Measurements from ENCODE around the gene GTSE1.

DNA sequence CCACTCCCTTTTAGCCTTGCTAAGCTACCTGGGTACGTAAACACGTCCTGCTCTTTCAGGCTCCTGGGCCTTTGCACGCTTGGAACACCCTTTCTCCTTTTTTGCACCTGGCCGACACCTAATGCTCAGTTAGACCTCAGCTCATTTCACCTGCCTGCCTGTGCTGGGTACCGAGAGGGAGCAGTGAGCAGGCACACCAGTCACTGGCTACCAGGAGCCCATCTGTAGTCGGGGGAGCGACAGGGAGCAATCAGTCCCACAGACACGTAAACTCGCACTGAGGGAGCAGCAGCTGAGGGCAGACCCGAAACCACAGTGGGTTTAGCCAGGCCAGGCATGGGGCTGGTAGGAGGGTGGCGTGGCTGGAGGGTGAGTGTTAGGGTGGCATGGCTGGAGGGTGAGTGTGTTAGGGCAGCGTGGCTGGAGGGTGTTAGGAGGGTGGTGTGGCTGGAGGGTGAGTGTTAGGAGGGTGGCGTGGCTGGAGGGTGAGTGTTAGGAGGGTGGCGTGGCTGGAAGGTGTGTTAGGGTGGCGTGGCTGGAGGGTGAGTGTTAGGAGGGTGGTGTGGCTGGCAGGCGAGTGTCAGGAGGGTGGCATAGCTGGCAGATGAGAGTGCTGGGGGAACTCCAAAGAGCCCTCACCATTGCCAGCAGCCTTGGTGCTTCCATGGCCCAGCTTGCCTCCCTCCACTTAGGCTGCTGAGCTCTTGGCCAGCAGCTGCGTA lies 6.4 kb upstream of the GTSE1 start:
- TF ChIP-seq TCF7L2 (IDR thresholded peaks at IDR 0.05; ENCODE audit: borderline replicate concordance, extremely low read depth, insufficient read depth, insufficient read length) (no peak), POLR2A (IDR thresholded peaks at IDR 0.05; ENCODE audit: borderline replicate concordance, extremely low read depth, insufficient read depth, insufficient read length) (no peak), EZH2 (IDR thresholded peaks at IDR 0.05) (no peak), JUND (IDR thresholded peaks at IDR 0.05) (no peak), POLR2AphosphoS5 (IDR thresholded peaks at IDR 0.05; ENCODE audit: low read depth, low read length) (no peak), YY1 (IDR thresholded peaks at IDR 0.05; ENCODE audit: extremely low read depth, insufficient replicate concordance, low read depth, low read length) (no peak), SRF (IDR thresholded peaks at IDR 0.05; ENCODE audit: low read depth) (no peak), ZNF274 (IDR thresholded peaks at IDR 0.05; ENCODE audit: low read depth, low read length) (no peak), RAD21 (IDR thresholded peaks at IDR 0.05; ENCODE audit: low read depth) (no peak)
- TF ChIP-seq, protein P1, sequence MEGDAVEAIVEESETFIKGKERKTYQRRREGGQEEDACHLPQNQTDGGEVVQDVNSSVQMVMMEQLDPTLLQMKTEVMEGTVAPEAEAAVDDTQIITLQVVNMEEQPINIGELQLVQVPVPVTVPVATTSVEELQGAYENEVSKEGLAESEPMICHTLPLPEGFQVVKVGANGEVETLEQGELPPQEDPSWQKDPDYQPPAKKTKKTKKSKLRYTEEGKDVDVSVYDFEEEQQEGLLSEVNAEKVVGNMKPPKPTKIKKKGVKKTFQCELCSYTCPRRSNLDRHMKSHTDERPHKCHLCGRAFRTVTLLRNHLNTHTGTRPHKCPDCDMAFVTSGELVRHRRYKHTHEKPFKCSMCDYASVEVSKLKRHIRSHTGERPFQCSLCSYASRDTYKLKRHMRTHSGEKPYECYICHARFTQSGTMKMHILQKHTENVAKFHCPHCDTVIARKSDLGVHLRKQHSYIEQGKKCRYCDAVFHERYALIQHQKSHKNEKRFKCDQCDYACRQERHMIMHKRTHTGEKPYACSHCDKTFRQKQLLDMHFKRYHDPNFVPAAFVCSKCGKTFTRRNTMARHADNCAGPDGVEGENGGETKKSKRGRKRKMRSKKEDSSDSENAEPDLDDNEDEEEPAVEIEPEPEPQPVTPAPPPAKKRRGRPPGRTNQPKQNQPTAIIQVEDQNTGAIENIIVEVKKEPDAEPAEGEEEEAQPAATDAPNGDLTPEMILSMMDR (IDR thresholded peaks at IDR 0.05 in 2 of 3, conservative IDR thresholded peaks at IDR 0.05 in 1 of 3; ENCODE audit: borderline replicate concordance in 1 of 3, insufficient read depth in 1 of 3, low read depth in 2 of 3, low read length in 2 of 3), result no peak
- TF ChIP-seq, protein P2, sequence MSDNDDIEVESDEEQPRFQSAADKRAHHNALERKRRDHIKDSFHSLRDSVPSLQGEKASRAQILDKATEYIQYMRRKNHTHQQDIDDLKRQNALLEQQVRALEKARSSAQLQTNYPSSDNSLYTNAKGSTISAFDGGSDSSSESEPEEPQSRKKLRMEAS (IDR thresholded peaks at IDR 0.05), result no peak
- TF ChIP-seq, protein P3, sequence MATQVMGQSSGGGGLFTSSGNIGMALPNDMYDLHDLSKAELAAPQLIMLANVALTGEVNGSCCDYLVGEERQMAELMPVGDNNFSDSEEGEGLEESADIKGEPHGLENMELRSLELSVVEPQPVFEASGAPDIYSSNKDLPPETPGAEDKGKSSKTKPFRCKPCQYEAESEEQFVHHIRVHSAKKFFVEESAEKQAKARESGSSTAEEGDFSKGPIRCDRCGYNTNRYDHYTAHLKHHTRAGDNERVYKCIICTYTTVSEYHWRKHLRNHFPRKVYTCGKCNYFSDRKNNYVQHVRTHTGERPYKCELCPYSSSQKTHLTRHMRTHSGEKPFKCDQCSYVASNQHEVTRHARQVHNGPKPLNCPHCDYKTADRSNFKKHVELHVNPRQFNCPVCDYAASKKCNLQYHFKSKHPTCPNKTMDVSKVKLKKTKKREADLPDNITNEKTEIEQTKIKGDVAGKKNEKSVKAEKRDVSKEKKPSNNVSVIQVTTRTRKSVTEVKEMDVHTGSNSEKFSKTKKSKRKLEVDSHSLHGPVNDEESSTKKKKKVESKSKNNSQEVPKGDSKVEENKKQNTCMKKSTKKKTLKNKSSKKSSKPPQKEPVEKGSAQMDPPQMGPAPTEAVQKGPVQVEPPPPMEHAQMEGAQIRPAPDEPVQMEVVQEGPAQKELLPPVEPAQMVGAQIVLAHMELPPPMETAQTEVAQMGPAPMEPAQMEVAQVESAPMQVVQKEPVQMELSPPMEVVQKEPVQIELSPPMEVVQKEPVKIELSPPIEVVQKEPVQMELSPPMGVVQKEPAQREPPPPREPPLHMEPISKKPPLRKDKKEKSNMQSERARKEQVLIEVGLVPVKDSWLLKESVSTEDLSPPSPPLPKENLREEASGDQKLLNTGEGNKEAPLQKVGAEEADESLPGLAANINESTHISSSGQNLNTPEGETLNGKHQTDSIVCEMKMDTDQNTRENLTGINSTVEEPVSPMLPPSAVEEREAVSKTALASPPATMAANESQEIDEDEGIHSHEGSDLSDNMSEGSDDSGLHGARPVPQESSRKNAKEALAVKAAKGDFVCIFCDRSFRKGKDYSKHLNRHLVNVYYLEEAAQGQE (IDR thresholded peaks at IDR 0.05; ENCODE audit: low read depth), result no peak
- TF ChIP-seq, protein P4, sequence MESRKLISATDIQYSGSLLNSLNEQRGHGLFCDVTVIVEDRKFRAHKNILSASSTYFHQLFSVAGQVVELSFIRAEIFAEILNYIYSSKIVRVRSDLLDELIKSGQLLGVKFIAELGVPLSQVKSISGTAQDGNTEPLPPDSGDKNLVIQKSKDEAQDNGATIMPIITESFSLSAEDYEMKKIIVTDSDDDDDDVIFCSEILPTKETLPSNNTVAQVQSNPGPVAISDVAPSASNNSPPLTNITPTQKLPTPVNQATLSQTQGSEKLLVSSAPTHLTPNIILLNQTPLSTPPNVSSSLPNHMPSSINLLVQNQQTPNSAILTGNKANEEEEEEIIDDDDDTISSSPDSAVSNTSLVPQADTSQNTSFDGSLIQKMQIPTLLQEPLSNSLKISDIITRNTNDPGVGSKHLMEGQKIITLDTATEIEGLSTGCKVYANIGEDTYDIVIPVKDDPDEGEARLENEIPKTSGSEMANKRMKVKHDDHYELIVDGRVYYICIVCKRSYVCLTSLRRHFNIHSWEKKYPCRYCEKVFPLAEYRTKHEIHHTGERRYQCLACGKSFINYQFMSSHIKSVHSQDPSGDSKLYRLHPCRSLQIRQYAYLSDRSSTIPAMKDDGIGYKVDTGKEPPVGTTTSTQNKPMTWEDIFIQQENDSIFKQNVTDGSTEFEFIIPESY (IDR thresholded peaks at IDR 0.05; ENCODE audit: extremely low read depth, insufficient replicate concordance, low read length), result no peak
- TF ChIP-seq, protein P5, sequence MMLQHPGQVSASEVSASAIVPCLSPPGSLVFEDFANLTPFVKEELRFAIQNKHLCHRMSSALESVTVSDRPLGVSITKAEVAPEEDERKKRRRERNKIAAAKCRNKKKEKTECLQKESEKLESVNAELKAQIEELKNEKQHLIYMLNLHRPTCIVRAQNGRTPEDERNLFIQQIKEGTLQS (IDR thresholded peaks at IDR 0.05), result no peak
